Heart left ventricle (tissue), 13 donors: Measurements from ENCODE around the gene CDC42SE2.

Experiments
- POLR2A ChIP-seq, 2 donors: fragments of 450-650 bp; IDR thresholded peaks; one replicate each; pipeline ENCODE4 v1.6.1; 2017; ENCODE audit warnings: antibody characterized with exemption in 2 of 2, mild to moderate bottlenecking in 2 of 2, moderate library complexity in 2 of 2
- TF ChIP-seq, protein P1 (sequence below), 12 donors: fragments of 200-600 bp; sonication (generic) in 4 of 12; IDR thresholded peaks; one replicate each; pipeline versions ENCODE4 v1.5.0 to v1.8.0; 2018 to 2022; ENCODE audit warnings: antibody characterized with exemption in 12 of 12, mild to moderate bottlenecking in 5 of 12
- donor health status: ischemic (EF 13 %, LVEDD 7.1; RV severe dilation, severe dysfunction).
- donor health status: DM: no; HTN: yes; CAD: no.
- donor health status: DM: no; HTN: no; CAD: no.
- donor health status: ischemic (EF 25% LVEDD 6.9; RV normal size, moderate dysfunction).
- donor health status: ischemic (EF 25% LVEDD 5.7; RV mildly dilated, moderate dysfunction).
- donor health status: ischemic (EF 35%, LVEDD 5.7; RV mildly dilated, moderate dysfunction).
- donor health status: nonischemic (EF 11% LVEDD 7.7; RV severe dilation, severe dysfunction).
- donor health status: DM: yes; HTN: yes; CAD: no.
- donor health status: PGD.
- donor health status: ischemic (EF 29% LVEDD 5.4; RV normal size, mild dysfunction).
- donor health status: nonischemic (EF 23%, LVEDD 6.1; RV moderate dilation, normal function).

GRCh38 chr5:131357739-131358561, 94.1 kb downstream of the CDC42SE2 start:
- TF ChIP-seq, protein P1, sequence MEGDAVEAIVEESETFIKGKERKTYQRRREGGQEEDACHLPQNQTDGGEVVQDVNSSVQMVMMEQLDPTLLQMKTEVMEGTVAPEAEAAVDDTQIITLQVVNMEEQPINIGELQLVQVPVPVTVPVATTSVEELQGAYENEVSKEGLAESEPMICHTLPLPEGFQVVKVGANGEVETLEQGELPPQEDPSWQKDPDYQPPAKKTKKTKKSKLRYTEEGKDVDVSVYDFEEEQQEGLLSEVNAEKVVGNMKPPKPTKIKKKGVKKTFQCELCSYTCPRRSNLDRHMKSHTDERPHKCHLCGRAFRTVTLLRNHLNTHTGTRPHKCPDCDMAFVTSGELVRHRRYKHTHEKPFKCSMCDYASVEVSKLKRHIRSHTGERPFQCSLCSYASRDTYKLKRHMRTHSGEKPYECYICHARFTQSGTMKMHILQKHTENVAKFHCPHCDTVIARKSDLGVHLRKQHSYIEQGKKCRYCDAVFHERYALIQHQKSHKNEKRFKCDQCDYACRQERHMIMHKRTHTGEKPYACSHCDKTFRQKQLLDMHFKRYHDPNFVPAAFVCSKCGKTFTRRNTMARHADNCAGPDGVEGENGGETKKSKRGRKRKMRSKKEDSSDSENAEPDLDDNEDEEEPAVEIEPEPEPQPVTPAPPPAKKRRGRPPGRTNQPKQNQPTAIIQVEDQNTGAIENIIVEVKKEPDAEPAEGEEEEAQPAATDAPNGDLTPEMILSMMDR (IDR thresholded peaks at IDR 0.05), result no peak
- no peak for TF ChIP-seq POLR2A (IDR thresholded peaks at IDR 0.05)
